ENCODE results near the gene GPAT3.

- TF ChIP-seq POU6F1 (CRISPR knock-in tag; IDR thresholded peaks at IDR 0.05; ENCODE audit: borderline replicate concordance, low read depth) = no peak
- no peak for TF ChIP-seq ZFP3 (CRISPR knock-in tag; IDR thresholded peaks at IDR 0.05)
- TF ChIP-seq ZNF565 (CRISPR knock-in tag; conservative IDR thresholded peaks at IDR 0.05; ENCODE audit: low read depth) = no peak
- TF ChIP-seq GLIS3 (CRISPR knock-in tag; IDR thresholded peaks at IDR 0.05) = no peak
- no peak for TF ChIP-seq CREB5 (CRISPR knock-in tag; IDR thresholded peaks at IDR 0.05; ENCODE audit: low read depth)
- no peak for TF ChIP-seq ARNTL (CRISPR knock-in tag; IDR thresholded peaks at IDR 0.05; ENCODE audit: borderline replicate concordance, low read depth)
- no peak for TF ChIP-seq TOX (CRISPR knock-in tag; IDR thresholded peaks at IDR 0.05; ENCODE audit: borderline replicate concordance)
- no peak for TF ChIP-seq PATZ1 (CRISPR knock-in tag; IDR thresholded peaks at IDR 0.05; ENCODE audit: borderline replicate concordance)
- no peak for TF ChIP-seq ESRRG (CRISPR knock-in tag; IDR thresholded peaks at IDR 0.05)
- no peak for TF ChIP-seq BACH2 (CRISPR knock-in tag; IDR thresholded peaks at IDR 0.05; ENCODE audit: borderline replicate concordance)
- TF ChIP-seq OSR1 (CRISPR knock-in tag; IDR thresholded peaks at IDR 0.05) = no peak
Measured at GRCh38 chr4:83563998-83564397, 28.1 kb downstream of the GPAT3 start.
